ENCODE data around the gene PLPP3. TPM values are rescaled to one million over a fixed set of nuclear protein-coding genes. Genes with fewer than 3 reads are reported as not detected.

The PLPP3 gene
- total RNA-seq, 1 experiment from 2014 or later, result 8.2 TPM

- POLR2A ChIA-PET, result no interaction called here
- intact Hi-C loops (cut with micrococcal nuclease; ENCODE audit: unreplicated experiment), result no loop called here
- CTCF ChIA-PET, result interaction anchor here (0.6 kb wide), 1 partner anchor 1964 kb away, joined by 5 read pairs; no protein-coding TSS in a partner anchor
These were observed 129.2 kb downstream of the PLPP3 start for GRCh38 chr1:56450004-56450666.

More at GRCh38 chr1:56450004-56450666, 129.2 kb downstream of the PLPP3 start:
- DNase-seq (ENCODE audit: low read depth, low spot score), result no peak
- Histone ChIP-seq H3K4me3 (ENCODE audit: low read depth in 2 of 2, low read length in 2 of 2) (no peak overlapping the region), H3K27me3 (ENCODE audit: control insufficient read depth, insufficient read depth, low read length) (no peaks in the 10 kb centered on the region), H3K27ac (ENCODE audit: low read length) (no peak overlapping the region), H3K36me3 (ENCODE audit: control insufficient read depth, insufficient read depth, low read length) (no peaks in the 10 kb centered on the region), H3K4me1 (ENCODE audit: control insufficient read depth, insufficient read depth, low read length) (no peaks in the 10 kb centered on the region), H3K9me3 (ENCODE audit: control insufficient read depth, insufficient read depth, low read depth, low read length) (no peaks in the 10 kb centered on the region)
- in situ Hi-C loops (cut with HindIII; ENCODE audit: low pct_unique_long_range_greater_than_20kb, low sequenced_read_pairs), result no loop called here
- BruUV-seq (replicated peaks), result no TSS peak
- no peak for TF ChIP-seq REST (IDR thresholded peaks at IDR 0.05; ENCODE audit: insufficient read depth in 1 of 2, low read depth in 2 of 2, low read length in 1 of 2)
- no peak for TF ChIP-seq SIN3A (IDR thresholded peaks at IDR 0.05; ENCODE audit: borderline replicate concordance, insufficient read depth, low read depth, low read length)
- no peak for TF ChIP-seq TCF7L2 (IDR thresholded peaks at IDR 0.05; ENCODE audit: low read depth, low read length)
- no peak for TF ChIP-seq CTCF (IDR thresholded peaks at IDR 0.05)
- TF ChIP-seq POLR2AphosphoS5 (IDR thresholded peaks at IDR 0.05; ENCODE audit: low read depth, low read length), result no peak
- no peak for ATAC-seq
